ENCODE results near the gene MYO18B.

DNA sequence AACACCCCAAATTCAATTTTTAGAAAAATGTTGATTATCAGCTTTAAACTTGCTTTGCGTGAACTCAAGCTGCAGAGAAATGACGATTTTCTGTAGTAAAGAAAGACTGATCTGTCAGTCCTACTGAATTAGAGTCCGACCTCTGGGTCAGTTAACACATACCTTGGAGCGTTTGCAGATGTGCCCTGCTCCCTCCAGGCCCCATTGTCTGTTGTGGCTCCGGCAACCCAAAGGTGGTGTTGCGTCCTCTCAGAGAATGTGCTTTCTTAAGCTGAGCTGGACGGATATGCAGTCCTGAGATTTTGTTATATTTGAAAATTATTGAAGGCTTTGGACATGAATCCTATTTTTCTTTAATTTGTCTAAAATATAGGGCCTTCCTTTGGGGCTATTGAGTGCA lies 31.5 kb upstream of the MYO18B start:
- TF ChIP-seq EZH2phosphoT487 (IDR thresholded peaks at IDR 0.05; ENCODE audit: low read length) (no peak), CTCF (IDR thresholded peaks at IDR 0.05; ENCODE audit: low read length) (no peak), EZH2 (optimal IDR thresholded peaks at IDR 0.05; ENCODE audit: low read depth, low read length) (no peak)
